NCI-H774 (cell line): ENCODE data around the gene CSNK1E.
"Not testable (repeated sequence)": the region's sequence is repeated elsewhere in the genome, so short reads cannot be mapped to it uniquely, and the experiment has no call there.

ENCODE experiments used
- DNase-seq: peaks from one replicate; lab custom pipeline; 2025; lab: John Stamatoyannopoulos, UW

CSNK1E gene

GRCh38 chr22:38317122-38317994 is at the start of gene CSNK1E:
CSNK1E (minus strand) TSS chr22:38317433; CDS start chr22:38314157, 3,276 bp downstream.
- DNase-seq, result peak; percentile 4

- not testable (repeated sequence) for DNase-seq
Measured at GRCh38 chr22:38365829-38366228, 48.6 kb upstream of the CSNK1E start.

- not testable (repeated sequence) for DNase-seq
Measured at GRCh38 chr22:38365174-38365573, 47.9 kb upstream of the CSNK1E start.

GRCh38 chr22:38360560-38360959 is 43.3 kb upstream of the CSNK1E start:
- not testable (repeated sequence) for DNase-seq

- not testable (repeated sequence) for DNase-seq
Measured at GRCh38 chr22:38359817-38360216, 42.6 kb upstream of the CSNK1E start.

GRCh38 chr22:38357971-38358370 is 40.7 kb upstream of the CSNK1E start:
- DNase-seq, result not testable (repeated sequence)

GRCh38 chr22:38355275-38355674 is 38.0 kb upstream of the CSNK1E start:
- no peak for DNase-seq

- no peak for DNase-seq
Measured at GRCh38 chr22:38353701-38354100, 36.5 kb upstream of the CSNK1E start.

- no peak for DNase-seq
Measured at GRCh38 chr22:38353142-38353629, 36.0 kb upstream of the CSNK1E start.

GRCh38 chr22:38352436-38352835 is 35.2 kb upstream of the CSNK1E start:
- DNase-seq, result no peak

- DNase-seq, result no peak
Measured at GRCh38 chr22:38350444-38351359, 33.5 kb upstream of the CSNK1E start.

GRCh38 chr22:38348751-38349496 is 31.7 kb upstream of the CSNK1E start:
- no peak for DNase-seq

- DNase-seq, result no peak
Measured at GRCh38 chr22:38347944-38348750, 30.9 kb upstream of the CSNK1E start.

GRCh38 chr22:38347181-38347943 is 30.1 kb upstream of the CSNK1E start:
- no peak for DNase-seq

GRCh38 chr22:38346506-38346905 is 29.3 kb upstream of the CSNK1E start:
- DNase-seq, result no peak

GRCh38 chr22:38345782-38346181 is 28.5 kb upstream of the CSNK1E start:
- no peak for DNase-seq

GRCh38 chr22:38339893-38340292 is 22.7 kb upstream of the CSNK1E start:
- not testable (repeated sequence) for DNase-seq

GRCh38 chr22:38338772-38339379 is 21.6 kb upstream of the CSNK1E start:
- no peak for DNase-seq

GRCh38 chr22:38336699-38337098 is 19.5 kb upstream of the CSNK1E start:
- no peak for DNase-seq

- no peak for DNase-seq
Measured at GRCh38 chr22:38335077-38335476, 17.8 kb upstream of the CSNK1E start.
